HG03060 (cell line): ENCODE measurements around the gene F13B.
A peak's percentile ranks its signal among the peaks of the same experiment; 100 is the strongest.
"Not testable (repeated sequence)": the region's sequence is repeated elsewhere in the genome, so short reads cannot be mapped to it uniquely, and the experiment has no call there.

Experiments used
- ATAC-seq: cut with Tn5 transposase; IDR thresholded peaks from one replicate; pipeline ENCODE4 v1.9.1; 2021; ENCODE audit warnings: low read depth, moderate number of reproducible peaks; ENCODE audit not compliant: unreplicated experiment

F13B gene

GRCh38 chr1:197066719-197067456, at the start of gene F13B:
Gene F13B, minus strand, starts transcription at chr1:197067260. Its CDS starts 37 bp downstream, at chr1:197067223.
- ATAC-seq: no peak

- no peak for ATAC-seq
Observed at GRCh38 chr1:197116156-197116555, 49.1 kb upstream of the F13B start.

- no peak for ATAC-seq
Observed at GRCh38 chr1:197106869-197107268, 39.8 kb upstream of the F13B start.

DNA sequence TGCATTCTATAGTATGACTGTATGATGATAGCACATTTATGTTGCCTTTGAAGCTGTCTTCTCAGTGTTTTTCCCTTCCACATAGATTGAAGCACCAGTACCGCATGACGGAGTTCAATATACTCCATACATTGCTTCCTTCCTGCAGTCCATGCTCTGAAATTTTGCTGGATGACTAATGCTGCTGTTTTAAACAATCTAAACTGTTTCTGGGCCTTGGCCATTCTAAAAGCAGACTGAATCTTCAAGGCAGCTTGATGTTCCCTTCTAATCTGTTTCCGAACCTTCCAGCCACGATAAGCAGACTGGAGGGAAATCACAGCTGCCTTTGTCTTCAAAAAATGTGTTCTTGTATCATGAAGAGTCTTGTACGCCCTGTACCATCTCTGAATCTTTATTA, 36.2 kb upstream of the F13B start:
- ATAC-seq: no peak

- no peak for ATAC-seq
Observed at GRCh38 chr1:197101978-197102377, 34.9 kb upstream of the F13B start.

DNA sequence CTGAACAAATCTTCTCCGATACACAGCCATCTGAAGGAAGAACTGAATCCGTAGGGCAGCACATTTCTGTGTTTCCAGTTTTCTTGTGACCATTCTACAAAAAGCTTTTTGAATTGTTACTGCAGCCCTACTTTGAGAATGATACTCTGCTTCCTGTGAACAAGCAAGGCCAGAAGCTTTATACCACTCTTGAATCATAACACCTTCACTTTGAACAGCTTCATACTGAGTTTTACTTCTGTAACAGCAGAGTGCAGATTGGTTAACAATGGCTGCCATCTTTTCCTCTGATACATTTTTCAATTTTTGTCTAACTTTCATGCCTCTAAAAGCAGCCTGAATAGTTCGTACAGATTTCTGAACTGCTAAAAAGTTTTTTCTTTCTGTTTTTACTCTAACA, 33.6 kb upstream of the F13B start:
- ATAC-seq: no peak

DNA sequence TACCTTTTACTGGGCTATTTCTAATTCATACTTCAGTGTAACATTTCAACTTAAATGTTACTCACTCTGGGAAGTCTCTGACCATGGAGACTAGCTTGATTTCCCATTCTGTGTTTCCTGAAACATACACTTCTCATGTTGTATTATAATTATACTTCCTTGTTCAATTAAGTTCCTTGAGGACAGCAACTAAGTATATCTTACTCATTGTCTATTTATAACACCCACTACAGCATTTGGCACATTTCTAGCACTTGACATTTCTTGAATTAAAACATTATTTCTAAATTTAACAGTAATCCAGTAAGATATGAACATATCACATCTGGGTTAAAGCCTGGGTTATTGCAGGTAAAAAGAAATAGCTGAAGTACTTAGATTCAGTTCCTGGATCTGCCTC, 32.4 kb upstream of the F13B start:
- no peak for ATAC-seq

GRCh38 chr1:197096971-197097370, 29.9 kb upstream of the F13B start:
- not testable (repeated sequence) for ATAC-seq

DNA sequence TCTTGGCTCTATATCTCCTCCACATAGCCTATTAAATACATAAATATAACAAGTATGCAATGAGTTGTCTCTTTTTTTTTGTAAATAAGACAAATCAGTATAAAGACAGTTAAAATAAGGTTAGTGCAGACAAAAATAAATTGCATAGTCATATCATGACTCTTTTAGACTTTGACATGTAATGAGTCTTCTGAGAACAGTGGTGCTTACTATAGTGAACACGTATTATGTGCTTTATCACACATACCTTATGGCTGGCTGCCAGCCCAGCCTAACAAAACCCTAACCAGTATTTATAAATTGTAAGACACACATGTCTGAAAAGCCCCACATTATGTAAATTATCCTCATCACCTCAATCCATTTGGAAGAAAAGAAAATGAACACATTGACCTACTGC, 29.1 kb upstream of the F13B start:
- no peak for ATAC-seq

- ATAC-seq: no peak
Observed at GRCh38 chr1:197093226-197093885, 26.3 kb upstream of the F13B start.

GRCh38 chr1:197092491-197093023, 25.5 kb upstream of the F13B start:
- ATAC-seq: no peak

DNA sequence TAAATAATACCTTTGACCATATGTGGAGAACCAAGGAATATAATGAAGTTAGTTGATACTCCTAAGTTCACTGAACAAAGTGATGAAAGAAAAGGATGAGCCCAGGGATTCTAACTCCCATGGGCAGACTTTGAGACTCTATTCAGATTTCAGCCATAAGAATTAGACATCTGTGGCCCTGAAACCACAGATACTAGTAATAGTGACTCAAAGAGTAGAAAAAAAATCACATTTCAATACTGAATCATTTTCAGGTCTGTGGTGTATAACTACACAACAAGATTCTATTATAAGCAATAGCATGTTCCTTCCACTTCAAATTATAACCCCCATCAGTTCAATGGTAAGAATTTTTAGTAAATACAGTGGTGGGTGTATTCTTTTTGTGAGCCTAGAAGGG, 16.4 kb upstream of the F13B start:
- no peak for ATAC-seq

DNA sequence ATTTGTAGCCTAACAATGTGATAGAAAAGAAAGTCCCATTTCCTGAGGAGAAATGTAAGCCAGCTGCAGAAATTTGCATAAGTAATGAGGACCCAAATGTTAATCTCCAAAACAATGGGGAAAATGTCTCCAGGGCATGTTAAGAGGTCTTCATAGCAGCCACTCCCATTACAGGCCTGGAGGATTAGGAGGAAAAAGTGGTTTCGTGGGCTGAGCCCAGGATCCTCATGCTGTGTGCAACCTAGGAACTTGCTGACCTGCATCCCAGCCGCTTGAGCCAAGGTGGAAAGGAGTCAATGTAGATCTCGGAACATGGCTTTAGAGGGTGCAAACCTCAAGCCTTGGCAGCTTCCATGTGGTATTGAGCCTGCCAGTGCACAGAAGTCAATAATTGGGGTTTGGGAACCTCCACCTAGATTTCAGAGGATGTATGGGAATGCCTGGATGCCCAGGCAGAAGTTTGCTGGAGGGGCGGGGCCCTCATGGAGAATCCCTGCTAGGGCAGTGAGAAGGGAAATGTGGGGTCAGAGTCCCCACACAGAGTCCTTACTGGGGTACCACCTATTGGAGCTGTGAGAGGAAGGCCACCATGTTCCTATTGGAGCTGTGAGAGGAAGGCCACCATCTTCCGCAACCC, 14.2 kb upstream of the F13B start:
- no peak for ATAC-seq

- ATAC-seq: no peak
Observed at GRCh38 chr1:197080323-197080722, 13.3 kb upstream of the F13B start.

DNA sequence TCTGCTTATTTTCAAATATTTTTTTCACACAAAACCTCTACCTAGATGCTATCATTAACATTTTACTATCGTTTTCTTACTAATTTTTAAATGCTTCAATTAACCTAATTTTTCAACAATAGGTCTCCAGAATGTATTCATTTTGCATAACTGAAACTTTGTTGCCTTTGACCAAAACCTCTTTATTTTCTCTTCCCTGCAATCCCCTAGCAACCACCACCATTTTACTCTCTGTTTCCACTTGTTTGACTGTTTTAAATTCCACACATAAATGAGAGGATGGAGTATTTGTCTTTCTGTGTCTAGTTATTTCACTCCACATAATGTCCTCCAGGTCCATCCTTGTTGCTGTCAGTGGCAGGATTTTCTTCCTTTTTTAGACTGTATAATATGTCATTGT, 9.5 kb upstream of the F13B start:
- no peak for ATAC-seq

DNA sequence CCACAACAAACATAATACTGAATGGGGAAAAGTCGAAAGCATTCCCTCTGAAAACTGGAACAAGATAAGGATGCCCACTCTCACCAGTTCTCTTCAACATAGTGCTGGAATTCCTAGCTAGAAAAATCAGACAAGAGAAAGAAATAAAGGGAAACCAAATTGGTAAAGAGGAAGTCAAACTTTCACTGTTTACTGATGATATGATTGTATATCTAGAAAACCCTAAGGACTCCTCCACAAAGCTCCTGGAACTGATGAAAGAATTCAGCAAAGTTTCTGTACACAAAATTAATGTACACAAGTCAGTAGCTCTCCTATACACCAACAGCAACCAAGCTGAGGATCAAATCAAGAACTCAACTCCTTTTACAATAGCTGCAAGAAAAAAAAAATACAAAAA, 6.9 kb upstream of the F13B start:
- no peak for ATAC-seq

DNA sequence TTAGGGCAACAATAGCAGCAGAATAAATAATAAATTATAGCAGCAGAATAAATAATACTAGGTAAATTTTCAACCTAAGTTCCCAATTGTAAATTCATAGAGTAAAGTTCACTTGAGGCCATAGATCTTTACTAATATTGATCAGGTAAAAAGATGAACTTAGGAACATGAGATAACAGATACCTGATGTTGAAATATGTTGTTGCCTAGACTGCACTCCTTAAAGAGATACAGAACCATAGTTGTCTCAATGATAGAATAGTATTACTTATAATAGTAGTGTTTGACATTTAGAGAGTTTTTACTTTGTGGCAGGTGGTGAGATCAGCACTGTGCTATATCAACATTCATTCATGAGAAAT, 378 bp upstream of the F13B start:
- ATAC-seq: no peak

DNA sequence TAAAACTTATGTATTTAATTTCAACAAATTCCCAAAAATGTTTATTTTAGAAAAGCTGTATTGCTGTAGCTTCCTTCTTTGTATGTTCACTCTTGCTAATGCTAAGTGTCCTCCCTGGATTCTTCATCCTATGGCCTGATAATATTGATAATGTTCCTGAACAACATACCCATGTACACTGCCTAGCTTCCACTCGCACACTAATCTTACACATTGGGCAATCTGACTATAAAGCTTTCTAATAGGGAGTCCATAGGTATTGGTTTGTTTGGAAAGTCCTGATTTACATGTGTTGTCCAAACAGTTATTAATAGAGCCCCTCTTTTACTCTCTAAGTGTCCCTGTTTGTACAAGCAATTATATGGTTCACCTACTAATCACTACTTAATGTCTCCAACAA, 783 bp downstream of the F13B start:
- no peak for ATAC-seq

DNA sequence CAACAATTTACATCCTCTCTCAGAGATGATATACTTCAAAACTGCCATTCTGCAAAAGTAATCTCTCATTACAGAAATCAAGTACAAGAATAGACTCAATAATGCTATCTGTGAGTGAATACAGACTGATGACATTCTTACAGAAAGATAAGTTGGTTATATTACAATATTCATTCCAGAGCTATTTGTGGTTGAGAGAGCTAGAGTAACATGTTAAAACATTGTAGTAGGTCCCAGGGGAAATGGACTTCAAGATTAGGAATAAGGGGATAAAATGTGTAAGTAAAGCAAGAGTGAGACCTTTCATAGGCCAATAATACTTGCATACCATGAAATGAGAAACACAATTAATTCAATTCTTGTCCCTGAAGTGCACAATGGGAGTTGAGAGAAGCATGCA, 1.5 kb downstream of the F13B start:
- ATAC-seq: no peak

GRCh38 chr1:197063212-197063611, 3.8 kb downstream of the F13B start:
- ATAC-seq: peak; percentile 6

GRCh38 chr1:197062692-197063091, 4.4 kb downstream of the F13B start:
- ATAC-seq: peak; percentile 74

GRCh38 chr1:197049100-197049499, 18.0 kb downstream of the F13B start:
- no peak for ATAC-seq
